ENCODE results near the gene THPO. TPM values are rescaled to one million over a fixed set of nuclear protein-coding genes. Genes with fewer than 3 reads are reported as not detected.

Gene THPO
- total and polyA plus RNA-seq, 7 donors = 0.25 to 0.36 TPM; not detected in 5

- H3K4me3 ChIP-seq = peak overlapping the region; percentile 73 to 97 (median 86)
- peak overlapping the region; percentile 95 to 100 (median 99) for H3K27ac ChIP-seq
- intact Hi-C loops (cut with DNase I) = loop anchor here (1.0 to 10.0 kb wide), 2 partner anchors 22 to 702 kb away; partner anchors contain the start of genes EIF4G1 and KLHL24
- no peaks in the 10 kb centered on the region for H3K27me3 ChIP-seq
- 22% methylated on average over 17 of the region's 17 CpGs for WGBS, 2 donors
- peak; percentile 74 for DNase-seq
- H3K9me3 ChIP-seq = no peaks in the 10 kb centered on the region
- TF ChIP-seq POLR2AphosphoS5 (IDR thresholded peaks at IDR 0.05) (peak; percentile 58 to 80 (median 63)), CTCF (IDR thresholded peaks at IDR 0.05) (no peak), EP300 (IDR thresholded peaks at IDR 0.05) (no peak), POLR2A (IDR thresholded peaks at IDR 0.05) (no peak)
- H3K4me1 ChIP-seq = peaks cover 3 to 46% (median 44%) of the 10 kb centered on the region in 4 donors
- H3K36me3 ChIP-seq = peaks cover 4 to 42% (median 37%) of the 10 kb centered on the region in 4 donors
Observed at GRCh38 chr3:184336547-184337398, 41.2 kb downstream of the THPO start.

GRCh38 chr3:184335661-184336546 lies 42.1 kb downstream of the THPO start:
- WGBS, 2 donors = 1% methylated on average over 77 of the region's 77 CpGs
- DNase-seq = peak; percentile 94

GRCh38 chr3:184335291-184335660 lies 42.7 kb downstream of the THPO start:
- H3K27me3 ChIP-seq = no peaks in the 10 kb centered on the region
- intact Hi-C loops (cut with DNase I) = loop anchor here (1.0 to 10.0 kb wide), 2 partner anchors 15 to 700 kb away; partner anchors contain the start of gene KLHL24
- peaks cover 17 to 51% (median 48%) of the 10 kb centered on the region in 4 donors for H3K36me3 ChIP-seq
- no peak for DNase-seq
- peak overlapping the region in 3 of 4 donors; percentile 86 to 97 (median 87) for H3K4me3 ChIP-seq
- TF ChIP-seq CTCF (IDR thresholded peaks at IDR 0.05) (no peak), POLR2AphosphoS5 (IDR thresholded peaks at IDR 0.05) (no peak), POLR2A (IDR thresholded peaks at IDR 0.05) (no peak), EP300 (IDR thresholded peaks at IDR 0.05) (no peak)
- 36 to 51% methylated on average over 4 of the region's 4 CpGs for WGBS, 2 donors
- H3K4me1 ChIP-seq = peaks cover 3 to 48% (median 45%) of the 10 kb centered on the region in 4 donors
- H3K9me3 ChIP-seq = no peaks in the 10 kb centered on the region
- H3K27ac ChIP-seq = peak overlapping the region; percentile 95 to 100 (median 99)

More at GRCh38 chr3:184335661-184336546, 42.1 kb downstream of the THPO start:
- intact Hi-C loops (cut with DNase I) = loop anchor here (1.0 to 10.0 kb wide), 2 partner anchors 16 to 701 kb away; partner anchors contain the start of gene KLHL24
- H3K36me3 ChIP-seq = peaks cover 12 to 45% (median 41%) of the 10 kb centered on the region in 4 donors
- peaks cover 3 to 48% (median 45%) of the 10 kb centered on the region in 4 donors for H3K4me1 ChIP-seq
- peak overlapping the region; percentile 73 to 97 (median 86) for H3K4me3 ChIP-seq
- TF ChIP-seq EP300 (IDR thresholded peaks at IDR 0.05) (peak in 2 of 4 donors; percentile 20 to 63), POLR2AphosphoS5 (IDR thresholded peaks at IDR 0.05) (peak; percentile 96 to 99 (median 98)), CTCF (IDR thresholded peaks at IDR 0.05) (no peak), POLR2A (IDR thresholded peaks at IDR 0.05) (peak; percentile 78 to 90)
- no peaks in the 10 kb centered on the region for H3K27me3 ChIP-seq
- H3K27ac ChIP-seq = peak overlapping the region; percentile 95 to 100 (median 99)
- no peaks in the 10 kb centered on the region for H3K9me3 ChIP-seq

GRCh38 chr3:184334470-184335158 lies 43.4 kb downstream of the THPO start:
- no peaks in the 10 kb centered on the region for H3K27me3 ChIP-seq
- no peak for DNase-seq
- H3K4me3 ChIP-seq = no peak overlapping the region
- H3K4me1 ChIP-seq = peaks cover 3 to 45% (median 41%) of the 10 kb centered on the region in 4 donors
- H3K9me3 ChIP-seq = no peaks in the 10 kb centered on the region
- intact Hi-C loops (cut with DNase I) = loop anchor here (1.0 to 10.0 kb wide), 2 partner anchors 14 to 700 kb away; partner anchors contain the start of gene KLHL24
- H3K36me3 ChIP-seq = peaks cover 22 to 58% (median 54%) of the 10 kb centered on the region in 4 donors
- 79 to 82% methylated on average over 15 of the region's 15 CpGs for WGBS, 2 donors
- H3K27ac ChIP-seq = peak overlapping the region; percentile 95 to 100 (median 99)
- TF ChIP-seq POLR2AphosphoS5 (IDR thresholded peaks at IDR 0.05) (no peak), POLR2A (IDR thresholded peaks at IDR 0.05) (no peak), CTCF (IDR thresholded peaks at IDR 0.05) (no peak), EP300 (IDR thresholded peaks at IDR 0.05) (no peak)
